Fibroblast of skin of abdomen (primary cell): ENCODE measurements around the gene SLC15A3.

Source experiments
- DNase-seq: peaks from one replicate; pipeline ENCODE4 v3.0.0-alpha.2; 2013

The SLC15A3 gene

GRCh38 chr11:60927600-60927999, 24.4 kb downstream of the SLC15A3 start:
- no peak for DNase-seq

GRCh38 chr11:60927061-60927592, 24.8 kb downstream of the SLC15A3 start:
- no peak for DNase-seq

DNA sequence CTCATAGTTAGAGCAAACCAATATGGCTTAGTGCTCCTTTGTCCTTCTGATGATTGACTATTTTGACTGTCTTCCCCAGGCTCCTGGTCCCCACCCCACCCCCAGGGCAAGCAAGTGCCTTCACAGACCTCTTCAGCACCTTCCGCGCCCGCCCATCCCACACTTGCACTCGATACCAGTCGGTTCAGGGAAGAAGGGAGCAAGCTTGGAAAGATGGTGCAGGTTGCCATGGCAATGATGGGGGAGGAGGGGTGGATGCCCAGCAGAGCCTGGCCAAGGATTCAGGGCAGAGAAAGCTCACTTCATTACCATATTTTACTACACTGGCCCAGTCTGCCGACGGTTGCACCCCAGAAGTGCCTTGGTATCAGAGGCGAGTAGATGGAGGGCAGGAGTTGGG, 25.5 kb downstream of the SLC15A3 start:
- no peak for DNase-seq

- peak; percentile 36 for DNase-seq
Measured at GRCh38 chr11:60925868-60926267, 26.1 kb downstream of the SLC15A3 start.

DNA sequence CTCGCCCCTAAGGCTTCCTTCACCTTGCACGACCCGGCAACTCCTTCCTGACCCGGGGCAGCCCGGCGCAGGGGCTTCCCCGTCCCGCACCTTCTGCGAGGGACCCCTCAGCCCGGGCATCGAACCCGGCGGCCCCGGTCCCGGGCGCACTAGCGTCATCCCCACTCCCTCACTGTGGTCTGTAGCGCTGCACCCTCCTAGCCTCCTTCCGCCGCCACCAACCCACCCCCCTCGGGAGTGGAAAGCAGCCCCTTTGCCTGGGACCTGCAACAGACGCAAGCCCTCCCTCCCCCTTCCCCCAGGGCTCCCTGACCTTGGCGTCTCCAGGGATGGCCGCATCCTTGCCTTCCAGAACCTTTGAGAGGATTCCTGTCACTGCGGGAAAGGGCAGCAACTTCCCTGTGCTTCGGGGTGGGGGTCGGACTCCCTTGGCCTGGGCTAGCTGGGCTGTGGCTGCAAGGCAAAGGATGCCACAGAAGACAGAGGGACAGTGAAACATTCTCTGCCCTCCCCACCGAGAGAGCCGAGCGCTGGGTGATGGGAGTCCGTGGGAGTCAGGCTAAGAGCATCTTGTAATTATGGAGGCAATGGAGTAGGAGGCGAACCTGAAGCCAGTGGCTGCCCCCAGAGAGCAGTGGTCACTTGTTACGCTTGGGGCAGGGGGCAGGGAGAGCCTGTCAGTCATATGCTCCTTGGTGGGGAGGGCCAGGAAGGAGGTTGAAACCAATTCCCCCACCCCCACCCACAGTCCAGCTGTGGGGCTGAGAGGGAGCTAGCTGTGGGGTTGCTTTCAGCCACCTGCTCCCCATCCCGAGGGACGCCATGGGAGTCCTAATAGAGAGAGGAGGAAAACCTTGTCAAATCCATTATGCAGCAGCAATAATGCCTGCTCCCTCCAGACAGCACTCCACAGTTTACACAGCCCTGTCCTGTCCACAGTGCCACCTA, 26.8 kb downstream of the SLC15A3 start:
- DNase-seq = no peak

- peak; percentile 67 for DNase-seq
Measured at GRCh38 chr11:60924110-60924905, 27.7 kb downstream of the SLC15A3 start, which contains the start of gene TMEM132A. TMEM132A (plus strand) TSS chr11:60924460; CDS start chr11:60924634, 174 bp downstream.

DNA sequence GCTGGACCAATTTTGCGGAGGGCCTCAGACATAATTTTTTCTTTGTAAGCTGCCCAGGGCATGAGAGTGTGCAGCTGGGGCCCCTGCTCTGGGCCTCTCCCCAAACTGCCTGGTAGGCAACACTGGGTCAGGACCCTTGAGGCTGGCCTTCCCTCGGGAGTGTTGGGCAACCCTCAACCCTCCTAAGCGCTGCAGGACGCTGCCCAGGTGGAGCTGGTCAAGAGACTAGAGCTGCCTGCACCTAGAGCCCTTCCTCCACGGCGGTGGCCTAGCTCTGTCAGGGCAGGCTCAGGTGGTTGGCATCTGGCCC, 28.2 kb downstream of the SLC15A3 start:
- DNase-seq = no peak

- DNase-seq = no peak
Measured at GRCh38 chr11:60923326-60923725, 28.6 kb downstream of the SLC15A3 start.

- DNase-seq = no peak
Measured at GRCh38 chr11:60922906-60923305, 29.1 kb downstream of the SLC15A3 start.

DNA sequence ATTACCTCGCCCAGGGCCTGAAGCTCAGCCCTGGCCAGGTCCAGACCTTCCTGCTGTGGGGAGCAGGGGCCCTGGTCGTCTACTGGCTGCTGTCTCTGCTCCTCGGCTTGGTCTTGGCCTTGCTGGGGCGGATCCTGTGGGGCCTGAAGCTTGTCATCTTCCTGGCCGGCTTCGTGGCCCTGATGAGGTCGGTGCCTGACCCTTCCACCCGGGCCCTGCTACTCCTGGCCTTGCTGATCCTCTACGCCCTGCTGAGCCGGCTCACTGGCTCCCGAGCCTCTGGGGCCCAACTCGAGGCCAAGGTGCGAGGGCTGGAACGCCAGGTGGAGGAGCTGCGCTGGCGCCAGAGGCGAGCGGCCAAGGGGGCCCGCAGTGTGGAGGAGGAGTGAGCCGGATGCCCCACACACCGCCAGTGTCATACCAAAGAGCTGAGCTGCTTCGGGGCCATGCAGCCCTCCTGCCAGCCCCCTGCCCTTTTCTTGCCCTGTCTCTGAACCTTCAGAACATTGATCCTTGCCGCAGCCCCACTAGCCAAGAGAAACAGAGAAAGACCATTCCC, 30.1 kb downstream of the SLC15A3 start:
- no peak for DNase-seq

GRCh38 chr11:60921259-60921658, 30.7 kb downstream of the SLC15A3 start:
- DNase-seq = no peak

DNA sequence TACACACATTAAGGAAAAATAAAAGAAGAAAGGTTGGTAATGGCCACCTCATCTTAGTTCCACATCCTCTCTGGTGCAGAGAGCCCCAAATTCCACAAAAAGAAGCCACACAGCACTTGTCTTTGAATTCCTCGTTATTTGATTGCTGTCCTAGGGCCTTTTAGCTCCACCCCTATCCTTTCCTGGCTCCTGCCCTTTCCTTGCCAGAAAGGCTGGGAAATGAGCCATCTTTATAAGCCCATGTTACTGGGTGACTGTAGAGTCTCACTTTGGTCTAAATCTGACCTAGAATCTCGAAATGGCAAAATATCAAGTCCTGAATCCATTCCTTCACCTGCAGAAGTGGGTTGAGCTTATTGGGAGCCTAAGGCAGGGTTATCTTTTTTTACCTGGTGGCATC, 32.0 kb downstream of the SLC15A3 start:
- DNase-seq = no peak

DNA sequence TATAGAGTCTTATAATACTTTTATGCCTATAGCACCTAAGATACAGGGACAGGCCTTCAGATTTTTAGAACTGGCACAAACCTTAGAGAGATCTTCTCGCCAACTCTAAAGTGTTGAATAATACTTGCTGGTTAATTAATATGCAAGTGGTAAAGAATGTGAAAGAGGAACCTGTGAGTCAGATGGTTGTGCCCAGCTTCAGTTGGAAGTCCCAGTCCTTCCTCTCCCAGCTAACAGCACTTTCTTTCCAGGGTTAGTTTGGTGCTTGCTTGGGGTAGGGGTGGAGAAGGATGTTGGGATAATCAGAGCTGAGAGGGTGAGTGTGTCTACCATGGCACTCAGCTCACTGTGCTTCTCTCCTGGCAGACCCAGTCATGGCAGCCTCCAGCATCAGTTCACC, 32.7 kb downstream of the SLC15A3 start:
- DNase-seq = no peak

DNA sequence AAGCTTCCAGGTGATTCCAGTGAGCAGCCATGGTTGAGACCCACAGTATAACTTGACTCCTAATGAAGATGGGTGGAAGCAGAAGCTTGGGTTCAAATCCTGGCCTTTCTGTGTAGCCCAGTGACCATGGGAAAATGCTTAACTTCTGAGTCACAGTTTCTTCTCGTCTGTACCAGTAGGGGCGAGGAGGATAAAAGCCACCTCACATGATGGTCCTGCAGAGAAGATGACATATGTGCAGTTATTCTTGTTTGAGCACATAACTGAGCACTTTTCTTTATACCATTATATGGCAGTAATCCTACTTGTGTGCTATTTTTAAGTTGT, 33.1 kb downstream of the SLC15A3 start:
- peak; percentile 20 for DNase-seq

GRCh38 chr11:60918251-60918938, 33.6 kb downstream of the SLC15A3 start:
- no peak for DNase-seq

- no peak for DNase-seq
Measured at GRCh38 chr11:60917267-60917666, 34.7 kb downstream of the SLC15A3 start.

DNA sequence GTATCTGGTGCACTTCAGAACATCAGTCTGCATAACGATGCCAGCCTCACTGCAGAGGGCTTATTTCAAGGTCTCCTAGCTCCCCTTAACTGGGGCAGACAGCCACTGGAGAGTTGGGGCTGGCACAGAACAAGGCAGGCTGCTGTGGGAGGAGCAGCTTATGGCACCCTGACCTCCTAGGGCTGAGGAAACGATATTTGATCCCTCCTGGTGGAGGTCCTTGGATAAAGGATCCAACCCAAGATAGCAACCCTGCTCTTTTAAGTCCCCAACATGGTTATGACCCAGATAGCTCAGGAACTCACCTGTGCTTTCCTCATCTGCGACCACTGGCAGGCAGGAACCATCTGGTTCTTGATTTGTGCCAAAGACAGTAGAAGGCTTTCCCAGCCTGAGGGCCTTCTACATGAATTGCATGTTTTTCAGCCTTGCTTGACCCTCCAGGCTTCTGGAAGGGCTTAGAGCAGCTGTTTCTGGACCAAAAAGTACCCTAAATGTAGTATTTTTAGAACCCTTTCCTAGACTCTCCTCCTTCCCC, 35.2 kb downstream of the SLC15A3 start:
- no peak for DNase-seq

GRCh38 chr11:60915248-60915914, 36.6 kb downstream of the SLC15A3 start:
- DNase-seq = peak; percentile 49

DNA sequence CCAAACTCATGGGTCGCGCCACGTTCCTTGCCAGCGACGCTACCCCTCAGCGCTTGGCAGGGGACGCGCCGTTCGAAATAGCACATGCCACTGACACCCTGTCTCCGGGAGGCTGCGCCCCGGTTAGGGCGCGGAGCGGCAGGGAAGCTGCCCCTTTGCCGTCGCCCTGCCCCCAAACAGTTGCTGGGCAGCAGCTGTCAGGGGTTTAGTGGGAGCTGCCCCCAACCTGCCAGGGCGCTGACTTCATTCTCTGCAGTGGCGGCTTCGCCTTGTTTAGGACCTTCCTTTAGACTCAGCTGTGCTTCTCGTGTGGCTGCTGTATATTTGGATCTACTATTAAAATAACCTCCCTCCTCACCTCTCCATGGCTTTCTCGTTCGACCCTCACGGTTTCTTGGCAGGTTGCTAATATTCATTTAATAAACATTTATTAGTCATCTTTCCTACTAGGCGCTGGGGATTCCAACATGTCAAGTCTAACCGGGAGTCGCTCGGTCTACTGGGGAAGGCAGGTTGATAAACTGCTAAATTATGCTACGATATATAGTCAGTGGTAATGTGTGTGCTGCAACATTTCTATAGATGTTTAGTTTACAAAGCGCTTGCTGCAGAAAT, 37.2 kb downstream of the SLC15A3 start:
- DNase-seq = peak; percentile 18

DNA sequence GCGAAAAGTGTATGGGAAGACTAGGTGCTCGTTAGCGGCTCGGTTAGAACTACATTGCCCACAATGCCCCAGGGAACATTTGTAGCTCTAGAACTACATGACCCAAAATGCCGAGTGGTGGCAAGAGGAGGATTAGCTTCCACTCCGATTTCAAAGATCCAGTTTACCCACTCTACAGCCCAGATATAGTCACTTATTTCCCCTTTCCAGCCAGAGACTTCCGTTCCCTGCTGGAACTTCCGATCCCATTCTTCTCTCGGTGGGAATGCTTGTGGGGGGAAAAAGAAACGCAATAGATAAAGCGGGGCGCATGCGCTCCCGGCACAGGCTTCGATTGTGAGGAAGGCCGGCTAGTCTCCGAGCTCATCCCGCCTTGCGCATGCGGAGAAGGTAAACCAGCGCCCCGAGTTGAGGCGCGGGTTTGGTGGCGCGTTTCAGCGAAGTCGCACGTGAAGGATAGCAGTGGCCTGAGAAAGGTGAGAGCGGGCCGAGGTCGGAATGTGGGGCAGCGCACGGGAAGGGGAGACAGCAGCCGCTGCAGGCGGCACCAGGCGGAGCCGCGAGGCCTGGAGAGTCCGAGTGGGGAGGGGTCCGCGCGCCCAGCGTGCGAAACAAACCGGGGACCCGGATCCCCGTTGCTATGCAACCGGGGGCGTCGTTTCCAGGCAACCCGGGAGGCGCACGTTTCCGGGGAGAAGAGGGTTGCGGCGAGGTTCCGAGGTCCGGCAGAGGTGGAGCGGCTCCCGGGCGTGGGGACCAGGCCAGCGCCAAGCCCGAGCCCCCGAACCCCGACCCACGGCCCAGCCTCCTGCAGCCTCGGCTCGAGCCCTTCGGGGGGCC, 38.0 kb downstream of the SLC15A3 start, which contains the start of gene TMEM109:
TMEM109 (plus strand) TSS at position 366 of the 840 bp plus-strand sequence. CDS start 5,536 bp downstream, outside the sequence.
- DNase-seq = peak; percentile 90
